GM18909 (cell line): ENCODE measurements around the gene PHYKPL.

Source experiments
- ATAC-seq: cut with Tn5 transposase; IDR thresholded peaks from one replicate; pipeline ENCODE4 v1.9.1; 2021; ENCODE audit warnings: mild to moderate bottlenecking; ENCODE audit not compliant: unreplicated experiment, poor library complexity

PHYKPL gene

DNA sequence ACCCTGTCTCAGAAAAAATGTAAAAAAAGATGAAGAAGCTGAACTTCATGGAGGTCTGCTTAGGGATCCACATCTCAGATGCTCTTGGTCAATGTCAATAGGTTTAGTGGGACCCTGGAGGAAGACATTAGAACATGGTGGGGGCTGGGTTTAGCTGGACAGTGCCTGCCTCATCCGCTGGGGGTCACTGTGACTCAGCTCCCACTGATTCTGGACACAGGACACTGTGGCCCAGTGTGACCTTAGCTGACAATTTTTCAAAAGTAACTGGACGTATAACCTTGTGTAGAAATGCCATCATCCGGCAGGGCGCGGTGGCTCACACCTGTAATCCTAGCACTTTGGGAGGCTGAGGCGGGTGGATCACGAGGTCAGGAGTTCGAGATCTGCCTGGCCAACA lies 35.6 kb downstream of the PHYKPL start:
- ATAC-seq, result no peak

DNA sequence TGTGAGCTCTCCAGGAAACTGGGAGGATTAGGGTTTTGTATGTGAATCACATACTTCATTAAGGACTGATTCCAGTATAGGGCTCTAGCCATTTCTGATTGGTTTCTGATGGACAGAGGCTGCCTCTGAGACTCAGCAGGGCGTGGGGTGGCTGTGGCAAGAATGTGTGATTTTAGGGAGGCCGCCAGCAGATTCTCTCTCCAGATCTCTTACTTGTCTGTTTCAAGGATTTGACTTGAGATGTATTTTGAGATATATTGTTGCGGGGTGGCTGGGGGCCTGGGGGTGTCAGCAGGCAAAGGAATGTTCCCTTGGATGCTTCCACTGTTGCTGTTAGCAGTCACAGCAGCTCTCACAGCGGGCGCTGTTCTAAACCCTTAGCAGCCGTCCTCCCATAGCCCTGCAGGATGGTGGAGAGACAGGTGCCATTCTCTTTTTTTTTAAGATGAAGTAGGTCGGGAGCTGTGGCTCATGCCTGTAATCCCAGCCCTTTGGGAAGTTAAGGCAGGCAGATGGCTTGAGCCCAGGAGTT lies 36.3 kb downstream of the PHYKPL start:
- no peak for ATAC-seq

DNA sequence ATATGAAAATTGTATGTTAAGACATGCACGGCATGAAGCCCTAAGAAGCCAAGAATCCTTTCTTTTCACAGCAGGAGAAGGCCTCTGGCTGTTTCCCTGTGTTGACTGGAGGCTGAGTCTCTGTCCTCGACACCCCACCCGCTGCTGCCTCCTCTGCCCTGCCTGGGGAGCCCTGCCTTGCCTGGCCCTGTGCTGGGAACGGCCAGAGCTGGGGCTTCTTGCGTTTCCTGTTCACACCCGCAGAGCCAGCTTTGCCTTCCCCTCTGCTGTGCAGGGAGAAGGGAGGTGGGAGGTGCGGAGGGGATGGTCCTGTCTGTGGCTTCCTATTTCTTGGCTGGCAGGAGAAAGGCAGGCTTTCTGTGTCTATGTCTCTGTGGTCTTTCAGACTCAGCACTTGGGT lies 38.6 kb downstream of the PHYKPL start:
- ATAC-seq, result no peak

DNA sequence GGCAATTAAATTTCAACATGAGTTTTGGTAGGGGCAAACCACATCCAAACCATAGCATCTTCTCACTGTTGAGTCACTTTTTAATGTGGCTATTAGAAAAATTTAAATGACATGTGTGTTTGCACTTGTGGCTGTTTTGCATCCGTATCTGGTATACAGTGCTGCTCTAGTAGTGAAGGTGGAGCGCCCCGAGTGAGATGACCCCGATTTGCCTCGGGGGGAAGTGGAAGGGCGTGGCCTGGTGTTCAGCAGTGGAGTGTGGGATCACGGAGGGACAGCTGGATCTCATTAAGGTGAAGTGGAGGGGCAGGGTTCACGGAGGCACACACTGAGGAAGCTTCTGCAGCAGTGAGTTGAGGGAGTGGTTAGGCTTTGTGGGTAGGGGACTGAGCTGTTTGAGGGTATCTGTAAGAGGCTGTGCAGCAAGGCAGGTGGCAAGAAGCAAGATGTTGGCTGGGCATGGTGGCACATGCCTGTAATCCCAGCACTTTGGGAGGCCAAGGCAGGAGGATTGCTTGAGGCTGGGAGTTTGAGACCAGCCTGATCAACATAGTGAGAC lies 39.3 kb downstream of the PHYKPL start:
- no peak for ATAC-seq

DNA sequence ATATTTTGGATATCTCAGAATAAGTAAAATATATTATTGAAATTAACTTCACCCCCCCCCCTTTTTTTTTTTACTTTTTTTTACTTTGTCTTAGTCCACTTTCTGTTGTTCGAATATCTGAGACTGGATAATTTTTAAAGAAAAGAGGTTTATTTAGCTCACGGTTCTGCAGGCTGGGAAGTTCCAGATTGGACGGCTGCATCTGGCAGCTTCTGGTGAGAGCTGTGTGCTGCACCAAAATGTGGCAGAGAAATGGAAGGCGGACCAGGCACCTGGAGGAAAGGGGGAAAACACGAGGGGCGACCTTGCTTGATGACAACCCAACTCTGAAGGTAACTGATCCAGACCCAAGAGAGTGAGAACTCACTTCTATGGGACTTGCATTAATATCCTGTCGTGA lies 39.8 kb downstream of the PHYKPL start:
- ATAC-seq, result no peak

DNA sequence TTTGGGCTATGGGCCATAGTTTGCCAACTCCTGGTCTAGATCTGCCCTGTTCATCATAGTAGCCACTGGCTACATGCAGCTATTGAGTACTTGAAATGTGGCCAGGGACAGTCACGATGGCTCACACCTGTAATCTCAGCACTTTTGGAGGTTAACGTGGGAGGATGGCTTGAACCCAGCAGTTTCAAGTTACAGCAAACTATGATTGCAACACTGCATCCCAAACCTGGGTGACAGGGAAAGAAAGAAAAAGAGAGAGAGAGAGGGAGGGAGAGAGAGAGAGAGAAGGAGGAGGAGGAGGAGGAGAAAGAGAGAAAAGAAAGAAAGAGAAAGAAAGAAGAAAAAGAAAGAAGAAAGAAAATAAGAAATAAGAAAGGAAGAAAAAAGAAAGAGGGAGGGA lies 40.4 kb downstream of the PHYKPL start:
- ATAC-seq, result no peak

DNA sequence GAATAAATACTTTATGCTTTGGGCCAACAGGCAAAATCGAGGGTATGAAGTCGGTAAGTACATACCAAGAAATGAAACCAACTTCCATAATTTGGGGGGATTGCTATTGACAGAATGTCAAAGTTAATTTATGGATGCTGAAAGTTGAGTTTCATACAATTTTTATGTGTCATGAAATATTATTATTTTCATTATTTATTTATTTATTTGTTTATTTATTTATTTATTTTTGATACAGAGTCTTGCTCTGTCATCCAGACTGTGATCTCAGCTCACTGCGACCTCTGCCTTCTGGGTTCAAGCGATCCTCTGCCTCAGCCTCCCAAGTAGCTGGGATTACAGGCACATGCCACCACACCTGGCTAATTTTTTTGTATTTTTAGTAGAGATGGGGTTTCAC lies 40.9 kb downstream of the PHYKPL start:
- no peak for ATAC-seq

DNA sequence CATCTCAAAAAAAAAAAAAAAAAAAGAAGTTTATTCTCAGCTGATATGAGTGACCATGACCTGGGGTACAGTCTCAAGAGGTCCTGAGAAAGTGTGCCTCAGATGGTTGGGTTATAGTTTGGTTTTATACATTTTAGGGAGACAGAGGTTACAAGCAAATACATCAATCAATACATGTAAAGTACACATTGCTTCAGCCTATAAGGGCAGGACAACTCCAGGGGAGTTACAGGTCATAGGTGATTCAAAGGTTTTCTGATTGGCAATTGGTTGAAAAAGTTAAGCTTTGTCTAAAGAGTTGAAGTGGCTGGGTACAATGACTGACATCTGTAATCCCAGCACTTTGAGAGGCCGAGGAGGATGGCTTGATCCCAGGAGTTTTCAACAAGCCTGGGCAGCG lies 43.2 kb downstream of the PHYKPL start:
- no peak for ATAC-seq

DNA sequence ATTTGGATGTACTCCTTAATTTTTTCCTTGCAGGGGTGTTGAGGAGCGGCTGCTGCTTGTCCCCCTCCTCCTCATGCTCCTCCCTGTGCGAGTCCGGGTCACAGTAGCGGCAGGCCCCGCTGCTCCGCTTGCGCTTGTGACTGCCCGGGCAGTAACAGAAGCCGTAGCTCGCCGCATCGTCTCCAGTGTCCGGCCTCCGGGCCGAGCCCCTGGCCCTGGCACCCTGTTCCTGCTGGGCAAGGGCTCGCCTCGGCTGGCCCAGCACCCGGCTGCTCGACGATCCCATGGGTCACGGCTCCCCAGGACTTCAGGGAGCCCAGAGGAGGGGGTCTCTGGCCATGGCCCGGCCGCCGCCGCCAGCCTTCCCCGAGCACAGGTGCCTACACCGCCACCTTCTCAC lies 45.6 kb downstream of the PHYKPL start, which contains the start of gene GMCL2:
Gene GMCL2, minus strand, starts transcription at position 358 of the 400 bp plus-strand sequence. Its CDS starts 72 bp downstream, at position 286.
- ATAC-seq, result no peak

DNA sequence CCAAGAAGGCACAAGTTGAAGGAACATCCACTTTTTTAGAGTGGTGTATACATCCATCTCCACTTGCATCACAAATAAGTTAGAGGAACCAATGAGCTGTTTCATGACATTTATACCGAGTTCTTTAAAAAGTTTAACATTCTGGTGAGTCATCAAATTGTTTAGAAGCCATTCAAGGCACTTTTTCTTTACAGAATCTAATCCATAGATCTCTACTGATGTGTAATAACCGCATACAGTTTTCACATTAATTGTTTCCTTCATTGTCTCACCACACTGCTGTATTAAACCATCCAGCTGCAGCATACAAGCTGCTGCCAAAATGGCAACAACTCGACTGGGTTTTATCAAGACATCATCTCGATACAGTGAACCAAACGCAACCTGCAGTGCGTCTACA lies 46.2 kb downstream of the PHYKPL start:
- ATAC-seq, result no peak

DNA sequence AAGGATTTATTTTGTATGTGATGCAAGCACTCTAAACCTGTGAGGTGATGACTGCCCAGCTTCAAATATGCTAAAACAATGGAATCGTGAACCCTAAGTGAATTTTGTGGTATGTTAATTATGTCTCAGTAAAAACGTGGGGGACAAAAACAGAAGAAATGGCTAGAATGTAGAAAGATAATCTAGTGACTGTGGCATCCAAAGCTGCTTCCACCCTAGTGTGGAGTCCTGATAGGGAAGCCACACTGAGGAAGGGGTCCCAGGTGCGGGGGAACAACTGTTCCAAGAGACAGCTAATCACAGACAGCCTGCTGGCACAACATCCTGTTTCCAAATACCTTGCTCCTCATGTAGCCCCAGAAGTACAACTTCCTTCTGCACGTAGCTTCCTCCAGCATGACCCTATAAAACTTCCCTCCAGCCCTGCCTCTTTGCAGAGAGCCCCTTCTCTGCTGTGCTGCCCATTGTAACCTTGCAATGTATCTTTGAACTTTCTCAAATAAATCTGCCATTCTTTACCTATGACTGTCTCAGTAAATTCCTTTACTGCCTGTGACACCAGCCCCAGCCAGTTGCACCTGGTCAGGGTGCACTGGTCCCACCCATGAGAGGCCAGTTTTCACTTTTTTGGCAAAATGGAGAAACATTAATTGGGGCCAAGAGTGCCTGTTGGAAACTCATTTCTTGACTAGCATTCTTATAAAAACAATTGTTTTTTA lies 50.3 kb downstream of the PHYKPL start:
- no peak for ATAC-seq

DNA sequence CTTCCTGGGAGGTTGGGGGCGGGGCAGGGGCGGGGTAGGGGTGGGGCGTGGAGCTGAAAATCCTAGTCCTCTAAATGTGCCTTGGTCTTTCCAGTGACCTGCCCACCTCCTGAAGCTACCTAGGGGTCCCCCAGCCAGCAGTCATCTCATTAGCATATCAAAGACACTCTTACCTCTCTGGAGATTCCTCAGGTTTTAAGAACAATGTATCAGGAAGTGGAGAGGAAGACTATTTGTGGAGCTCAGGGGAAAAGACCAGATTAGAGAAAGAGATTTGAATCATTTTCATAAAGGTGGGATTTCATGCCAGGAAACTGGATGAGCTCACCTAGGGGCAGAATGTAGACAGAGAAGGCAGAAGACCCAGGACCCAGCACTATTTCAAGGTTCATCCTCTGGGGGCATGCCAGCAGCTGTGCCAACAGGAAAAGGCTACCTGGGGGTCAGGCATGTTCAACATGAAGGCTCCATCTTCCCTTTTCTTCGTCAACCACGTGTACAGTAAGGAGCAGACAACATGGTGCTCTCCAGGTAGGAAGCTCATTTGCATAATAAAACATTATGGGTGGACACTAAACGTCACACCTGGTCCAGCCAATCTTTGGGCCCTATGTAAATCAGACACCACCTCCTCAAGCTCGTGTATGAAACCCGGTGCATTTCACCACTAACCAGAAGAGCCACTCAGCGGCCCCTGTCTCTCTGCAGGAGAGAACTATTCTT lies 52.3 kb downstream of the PHYKPL start:
- ATAC-seq, result no peak

DNA sequence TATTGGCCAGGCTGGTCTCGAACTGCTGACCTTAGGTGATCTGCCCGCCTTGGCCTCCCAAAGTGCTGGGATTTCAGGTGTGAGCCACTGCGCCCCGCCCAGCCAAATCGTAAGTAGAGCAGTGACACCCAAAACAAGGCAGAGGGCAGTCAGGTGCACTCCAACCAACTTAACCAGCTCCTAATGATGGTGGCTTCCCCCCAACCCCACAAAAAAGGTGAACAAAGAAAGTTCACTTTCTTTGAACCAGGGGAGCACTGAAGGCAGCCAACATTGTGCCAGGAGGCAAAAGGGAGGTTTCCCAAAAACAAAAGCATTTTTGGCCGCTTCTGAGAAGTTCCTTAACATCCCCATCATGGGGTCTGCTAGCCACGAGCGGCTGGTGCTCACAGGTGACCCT lies 55.0 kb downstream of the PHYKPL start:
- ATAC-seq, result no peak

DNA sequence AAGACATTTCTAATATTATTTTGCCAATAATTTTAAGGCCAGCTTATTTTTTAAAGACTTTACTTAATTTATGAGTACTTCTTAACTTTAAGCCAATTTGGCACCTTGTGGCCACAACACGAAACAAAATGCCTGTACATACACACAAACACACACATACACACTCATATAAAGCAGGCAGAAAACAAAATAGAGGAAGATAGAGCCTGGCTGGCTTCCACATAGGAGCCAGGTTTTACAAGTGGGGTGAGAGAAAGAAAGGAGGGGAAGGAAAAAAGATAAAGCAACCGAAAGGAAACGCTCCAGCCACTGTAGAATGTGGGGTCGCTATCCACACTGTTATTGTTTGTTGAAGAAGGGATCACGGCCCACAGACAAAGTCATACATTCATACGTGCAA lies 55.8 kb downstream of the PHYKPL start:
- ATAC-seq, result no peak

DNA sequence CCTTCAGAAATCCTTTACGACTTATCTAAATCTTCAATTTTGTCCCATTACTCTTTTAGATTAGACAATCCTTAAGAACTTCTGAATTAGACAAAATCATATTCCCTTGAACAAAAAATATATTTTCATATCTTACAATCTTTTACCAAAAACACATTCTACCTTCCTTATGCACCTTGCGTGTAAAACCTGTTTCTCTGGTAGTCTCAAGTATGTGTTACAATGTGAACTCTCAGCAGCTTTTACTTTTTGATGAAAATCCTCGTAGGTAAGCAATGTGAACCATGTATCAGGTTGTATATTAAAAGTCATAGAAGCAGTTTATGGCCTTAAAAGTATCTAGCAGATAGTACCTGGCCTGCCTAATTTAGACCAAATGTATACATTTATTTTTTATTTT lies 58.1 kb downstream of the PHYKPL start:
- no peak for ATAC-seq

DNA sequence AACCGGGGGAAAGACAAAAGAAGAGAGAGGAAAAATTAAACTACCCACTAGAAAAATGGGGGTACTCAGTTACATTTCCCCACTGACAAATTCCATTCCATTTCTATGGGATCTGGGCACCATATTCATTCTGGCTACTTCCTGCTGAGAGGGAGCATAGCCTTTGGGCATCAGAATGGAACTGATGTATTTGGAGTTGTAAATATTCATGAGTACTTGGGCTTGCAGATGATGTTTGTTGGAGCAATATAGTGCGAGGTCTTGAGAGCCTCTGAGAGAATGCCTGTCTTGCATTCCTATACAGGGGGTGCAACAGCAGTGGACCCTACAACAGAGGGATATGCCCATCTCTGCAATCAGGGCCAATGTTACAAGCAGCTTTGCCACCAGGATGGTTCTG lies 62.1 kb downstream of the PHYKPL start:
- ATAC-seq, result no peak

DNA sequence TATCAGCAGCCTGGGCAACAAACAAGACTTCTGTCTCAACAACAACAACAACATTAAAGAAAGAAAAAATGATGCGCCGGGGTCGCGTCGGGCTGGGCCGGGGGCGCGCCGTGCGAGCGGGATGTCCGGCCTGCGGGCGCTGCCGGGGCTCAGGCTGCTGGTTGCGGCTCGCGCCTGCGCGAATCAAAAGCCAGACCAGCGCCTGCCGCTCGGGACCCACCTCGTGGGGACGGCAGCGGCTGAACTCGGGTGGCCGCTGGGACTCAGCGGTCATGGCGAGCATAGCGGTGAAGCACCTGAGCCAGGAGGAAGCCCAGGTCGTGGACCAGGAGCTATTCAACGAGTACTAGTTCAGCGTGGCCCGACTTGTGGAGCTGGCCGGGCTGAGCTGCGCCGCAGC lies 67.0 kb downstream of the PHYKPL start:
- no peak for ATAC-seq

DNA sequence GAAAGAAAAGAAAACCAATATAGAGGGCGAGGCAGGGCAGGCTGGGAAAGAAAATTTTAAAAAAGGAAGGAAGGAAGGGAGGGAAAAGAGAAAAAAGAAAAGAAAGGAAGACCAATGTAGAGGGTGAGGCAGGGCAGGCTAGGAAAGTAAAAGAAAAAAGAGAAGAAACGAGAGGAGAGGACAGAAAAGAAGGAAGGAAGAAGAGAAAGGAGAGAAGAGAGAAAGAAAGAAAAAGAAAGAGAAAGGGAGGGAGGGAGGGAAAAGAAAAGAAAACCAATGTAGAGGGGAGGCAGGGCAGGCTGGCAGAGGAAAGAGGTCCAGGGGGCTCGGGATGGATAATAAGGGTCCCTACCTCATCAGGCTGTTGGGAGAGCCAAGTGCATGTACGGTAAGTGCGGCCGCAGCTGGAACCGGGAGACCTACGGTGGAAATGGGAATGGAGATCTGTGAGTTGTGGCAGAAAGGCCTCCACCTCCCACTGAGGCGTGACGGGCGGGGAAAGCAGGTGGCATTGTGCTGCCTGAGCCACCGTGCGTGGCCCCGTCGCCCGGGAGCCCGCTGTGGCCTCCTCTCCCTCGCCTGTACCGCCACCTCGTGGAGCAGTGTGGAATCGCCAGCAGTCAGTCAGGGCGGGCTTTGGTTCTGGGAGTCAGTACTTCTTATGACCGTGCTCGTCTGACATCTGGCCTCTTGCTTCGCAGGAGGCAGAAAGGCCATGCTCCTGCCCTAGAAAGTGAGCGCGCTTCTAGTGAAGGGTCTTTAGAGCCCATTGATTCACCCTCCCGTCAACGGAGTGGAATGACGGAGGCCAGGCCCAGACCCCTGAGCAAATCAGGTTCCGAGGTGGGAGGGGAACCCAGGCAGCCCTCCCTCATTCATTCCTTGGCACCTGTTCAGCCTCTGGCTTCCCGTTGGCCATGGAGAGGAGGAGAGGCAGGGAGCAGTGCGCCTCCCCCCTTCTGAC lies 68.5 kb downstream of the PHYKPL start:
- ATAC-seq, result peak; percentile 91

DNA sequence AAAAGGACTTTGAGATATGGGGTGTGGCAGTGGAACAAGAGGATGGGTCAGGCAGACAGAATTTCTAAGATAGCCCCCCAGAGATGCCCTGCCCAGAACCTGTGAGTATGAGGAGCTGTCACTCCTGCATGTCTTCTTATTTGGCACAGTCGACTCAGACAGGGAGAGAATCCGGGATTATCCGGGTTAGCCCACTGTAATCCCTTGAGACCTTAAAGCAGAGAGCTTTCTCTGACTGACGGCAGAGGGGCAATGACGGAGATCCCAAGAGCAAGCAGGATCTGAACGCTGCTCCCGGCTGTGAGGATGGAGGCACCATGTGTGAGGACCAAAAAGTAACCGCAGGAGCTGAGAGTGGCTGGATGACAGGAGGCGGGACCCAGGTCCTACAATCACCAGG lies 70.1 kb downstream of the PHYKPL start:
- no peak for ATAC-seq

DNA sequence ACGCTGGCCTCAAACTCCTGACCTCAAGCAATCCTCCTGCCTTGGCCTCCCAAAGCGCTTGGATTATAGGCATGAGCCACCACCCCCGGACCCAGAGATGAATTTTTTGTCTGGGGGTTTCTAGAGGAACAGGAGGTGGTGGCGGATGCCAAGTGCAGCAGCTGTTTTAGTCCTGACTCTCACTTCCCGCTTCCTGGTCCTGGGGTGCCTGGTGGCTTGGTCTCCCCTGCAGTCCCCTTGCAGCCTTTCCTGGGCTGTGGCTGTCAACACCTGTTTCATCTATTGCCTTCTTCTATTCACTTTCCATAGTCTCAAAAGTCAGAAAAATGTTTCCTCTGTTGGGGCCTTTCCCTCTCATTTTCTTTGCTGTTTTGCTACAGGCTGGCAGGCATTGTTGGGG lies 72.4 kb downstream of the PHYKPL start:
- ATAC-seq, result no peak
